Activated T-cell treated with anti-CD3 and anti-CD28 coated beads, Interleukin-2, amount 50 U/mL, for 48 hours (primary cell): ENCODE data around the gene CLIC3.

Experiments
- DNase-seq, 2 experiments: peaks; one replicate each; pipeline ENCODE4 v3.0.0-alpha.2; 2020

The CLIC3 gene

GRCh38 chr9:137030538-137031527 lies 34.5 kb upstream of the CLIC3 start:
- DNase-seq: peak; percentile 77 to 80

DNA sequence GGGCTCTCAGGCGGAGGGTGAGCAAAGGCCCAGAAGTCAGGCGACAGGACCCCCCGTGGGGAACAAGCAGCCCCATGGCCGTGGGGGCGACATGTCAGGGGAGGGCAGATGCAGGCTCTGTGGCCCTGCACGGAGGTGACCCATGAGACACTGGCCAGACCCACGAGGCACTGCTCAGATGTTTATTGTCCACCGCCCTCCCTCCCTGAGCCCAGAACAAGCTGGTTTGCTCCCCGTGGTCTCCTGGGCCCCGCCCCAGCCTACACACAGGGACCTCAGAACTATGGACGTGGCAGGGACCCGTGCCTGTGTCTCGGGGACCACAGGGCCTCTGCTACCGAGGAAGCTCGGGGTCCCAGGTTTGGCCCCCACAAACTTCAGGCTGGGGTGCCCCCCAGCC lies 33.6 kb upstream of the CLIC3 start:
- DNase-seq: no peak

GRCh38 chr9:137029058-137029936 lies 32.9 kb upstream of the CLIC3 start:
- peak; percentile 90 for DNase-seq

DNA sequence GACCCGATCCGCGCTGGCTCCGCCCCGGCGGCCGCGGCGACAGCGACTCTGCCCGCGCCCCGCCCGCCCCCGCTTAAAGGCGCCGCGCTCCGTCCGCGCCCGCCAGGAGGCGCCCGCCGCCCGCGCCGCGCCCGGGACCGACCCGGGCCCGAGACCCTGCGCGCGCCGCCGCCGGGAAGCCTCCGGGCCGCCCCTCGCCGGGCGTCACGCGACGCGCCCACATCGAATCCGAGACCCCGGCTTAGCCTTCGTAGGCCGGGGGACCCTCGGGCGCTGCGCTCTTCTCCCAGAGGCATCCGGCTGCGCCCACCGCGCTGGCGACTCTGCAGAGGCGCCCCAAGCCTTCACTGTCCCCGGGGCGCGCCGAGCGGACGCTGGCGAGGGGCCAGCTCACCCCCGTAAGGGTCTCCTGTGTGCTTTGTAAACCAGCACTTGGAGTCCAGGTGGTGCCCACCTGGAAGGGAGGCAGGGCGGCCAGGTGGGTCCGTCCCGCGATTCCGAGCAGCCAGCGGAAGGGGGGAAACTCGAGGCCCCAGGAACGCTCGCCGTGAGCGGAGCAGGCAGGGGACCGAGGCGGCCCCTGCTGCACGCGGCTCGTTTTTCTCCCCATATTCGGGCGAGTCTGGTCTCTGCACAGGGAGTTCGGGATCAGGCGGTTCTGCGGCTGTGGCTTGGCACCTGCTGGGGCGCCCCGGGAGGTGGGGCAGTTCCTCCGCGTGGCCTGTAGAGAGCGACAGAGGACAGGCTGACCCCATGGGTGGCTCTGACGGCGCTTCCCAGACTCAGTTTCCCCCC lies 32.1 kb upstream of the CLIC3 start:
- DNase-seq: peak; percentile 79 to 81

- DNase-seq: no peak
These were observed 31.2 kb upstream of the CLIC3 start, which contains the start of gene ABCA2 for GRCh38 chr9:137027369-137028262. Gene ABCA2, minus strand, starts transcription at chr9:137028237. Its CDS starts 97 bp downstream, at chr9:137028140.

GRCh38 chr9:137026828-137027227 lies 30.5 kb upstream of the CLIC3 start:
- no peak for DNase-seq

- DNase-seq: no peak
These were observed 30.0 kb upstream of the CLIC3 start for GRCh38 chr9:137026384-137026783.

GRCh38 chr9:137025517-137025966 lies 29.2 kb upstream of the CLIC3 start:
- peak in 1 of 2 experiments; percentile 27 for DNase-seq

DNA sequence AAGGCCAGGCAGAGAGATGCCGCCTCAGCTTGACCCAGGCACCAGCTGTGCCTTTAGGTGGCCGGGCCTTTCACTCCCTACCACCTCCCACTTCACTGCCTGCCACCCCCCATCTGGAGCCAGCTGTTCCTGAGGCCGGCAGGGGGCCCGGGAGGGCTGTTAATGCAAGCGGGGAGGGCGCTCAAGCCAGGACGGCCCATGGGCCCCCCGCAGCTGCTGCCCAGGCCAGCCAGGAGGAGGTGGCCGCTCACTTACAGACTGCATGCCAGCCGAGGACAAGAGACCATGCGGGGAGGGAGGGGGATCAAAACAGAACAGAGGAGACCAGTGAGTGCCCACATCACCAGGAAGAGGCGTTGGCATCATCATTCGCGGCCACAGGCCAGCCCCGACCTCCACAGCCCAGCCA lies 27.2 kb upstream of the CLIC3 start:
- DNase-seq: no peak

DNA sequence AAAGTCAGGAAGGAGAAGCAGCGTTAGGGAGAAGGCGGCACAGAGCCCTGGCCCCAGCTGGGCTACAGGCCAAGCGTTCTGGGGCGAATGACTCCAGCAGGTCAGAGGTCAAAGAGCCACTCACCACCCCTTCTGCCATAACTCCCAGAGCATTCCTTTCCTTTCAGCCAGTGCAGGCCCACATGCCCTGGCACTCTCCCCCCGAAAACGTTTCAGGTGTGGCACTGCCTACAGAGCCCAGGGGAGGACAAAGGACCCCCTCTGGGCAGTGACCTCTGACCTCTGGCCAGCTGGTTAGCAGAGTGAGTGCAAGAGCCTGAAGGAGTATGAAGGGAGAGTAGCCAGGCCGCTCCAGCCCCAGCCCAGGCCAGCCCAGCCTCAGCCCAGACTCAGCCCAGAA lies 26.8 kb upstream of the CLIC3 start:
- DNase-seq: no peak

- DNase-seq: no peak
These were observed 26.3 kb upstream of the CLIC3 start for GRCh38 chr9:137022662-137023008.

- peak; percentile 85 to 88 for DNase-seq
These were observed 25.8 kb upstream of the CLIC3 start for GRCh38 chr9:137021979-137022661.

GRCh38 chr9:137021568-137021978 lies 25.2 kb upstream of the CLIC3 start:
- DNase-seq: no peak

DNA sequence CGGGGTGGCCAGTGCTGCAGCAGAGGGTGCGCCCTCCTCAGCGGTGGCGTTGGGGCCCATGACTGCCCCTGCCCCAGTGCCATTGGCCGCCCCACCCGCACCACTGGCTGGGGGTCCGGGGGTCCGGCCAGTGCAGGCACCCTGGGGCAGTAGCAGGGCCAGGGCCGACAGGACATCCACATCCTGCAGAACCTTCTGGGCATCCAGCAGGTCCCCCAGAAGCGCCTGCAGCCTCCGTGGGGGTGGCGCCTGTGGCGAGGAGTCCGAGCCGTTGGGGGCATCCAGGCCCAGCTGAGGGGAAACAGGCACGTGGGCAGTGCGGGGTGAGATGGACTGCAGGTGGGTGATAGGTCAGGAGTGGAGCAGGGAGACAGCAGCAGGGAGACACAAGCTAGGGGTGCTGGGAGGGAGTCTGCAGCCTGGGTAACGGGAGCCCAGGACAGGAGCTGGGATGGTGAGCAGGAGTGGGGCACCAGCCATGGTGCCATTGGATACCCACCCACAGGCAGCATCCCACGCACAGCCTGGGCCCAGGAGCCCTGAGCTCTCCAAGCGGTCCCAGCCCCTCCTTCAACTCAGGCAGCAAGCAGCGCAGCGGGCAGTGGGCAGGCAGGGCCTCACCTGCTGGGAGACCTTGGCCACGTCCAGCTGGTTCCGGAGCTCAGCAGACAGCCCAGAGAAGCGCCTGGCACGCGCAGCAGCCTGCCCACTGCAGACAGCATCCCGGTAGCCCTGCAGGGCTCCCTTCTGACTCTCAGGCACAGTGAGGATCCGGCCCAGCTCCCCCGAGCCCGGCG lies 24.6 kb upstream of the CLIC3 start:
- no peak for DNase-seq

DNA sequence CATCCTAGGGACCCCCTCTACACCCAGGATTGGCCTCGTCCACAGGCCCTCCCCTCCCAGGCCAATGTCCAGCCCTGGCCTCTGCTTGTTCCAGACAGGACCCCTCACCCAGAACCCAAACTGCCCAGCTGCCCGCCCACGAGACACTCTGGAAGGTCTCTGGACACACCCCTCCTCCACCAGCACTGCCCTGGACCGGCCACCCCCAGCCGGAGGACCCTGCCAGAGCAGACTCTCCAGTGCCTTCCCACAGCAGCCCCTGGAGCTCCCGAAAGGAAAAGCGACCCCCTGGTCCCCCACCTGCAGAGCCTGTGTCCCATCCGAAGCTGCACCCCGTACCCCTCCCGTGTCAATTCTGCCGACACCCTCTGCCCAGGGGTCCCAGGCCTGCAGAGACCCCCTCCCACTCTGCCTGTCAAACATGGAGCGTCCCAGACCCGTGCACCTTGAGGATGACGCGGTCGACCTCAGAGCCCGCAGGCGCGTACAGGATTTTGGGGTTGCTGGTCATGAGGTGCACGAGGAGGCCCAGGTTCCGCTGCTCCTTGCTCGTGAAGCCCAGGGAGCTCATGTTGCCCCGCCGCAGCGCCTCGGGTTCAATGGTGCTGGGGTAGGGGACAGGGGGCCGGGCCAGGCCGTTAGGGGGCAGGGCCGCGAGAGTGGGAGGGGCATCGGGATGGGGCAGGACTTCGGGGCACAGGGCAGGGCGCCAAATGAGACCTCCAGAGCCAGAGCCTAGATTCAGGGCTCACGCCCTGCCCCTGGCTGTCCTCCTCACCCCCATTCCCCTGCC lies 23.7 kb upstream of the CLIC3 start:
- no peak for DNase-seq

- no peak for DNase-seq
These were observed 22.6 kb upstream of the CLIC3 start for GRCh38 chr9:137018761-137019559.

- DNase-seq: no peak
These were observed 21.6 kb upstream of the CLIC3 start for GRCh38 chr9:137017791-137018497.

GRCh38 chr9:137017071-137017470 lies 20.7 kb upstream of the CLIC3 start:
- no peak for DNase-seq
